HG02943 (cell line): ENCODE measurements around the gene ZNF556.

Experiments used
- ATAC-seq: cut with Tn5 transposase; IDR thresholded peaks from one replicate; pipeline ENCODE4 v1.9.1; 2021; ENCODE audit warnings: mild to moderate bottlenecking, low read depth, moderate library complexity; ENCODE audit not compliant: unreplicated experiment

Gene ZNF556

DNA sequence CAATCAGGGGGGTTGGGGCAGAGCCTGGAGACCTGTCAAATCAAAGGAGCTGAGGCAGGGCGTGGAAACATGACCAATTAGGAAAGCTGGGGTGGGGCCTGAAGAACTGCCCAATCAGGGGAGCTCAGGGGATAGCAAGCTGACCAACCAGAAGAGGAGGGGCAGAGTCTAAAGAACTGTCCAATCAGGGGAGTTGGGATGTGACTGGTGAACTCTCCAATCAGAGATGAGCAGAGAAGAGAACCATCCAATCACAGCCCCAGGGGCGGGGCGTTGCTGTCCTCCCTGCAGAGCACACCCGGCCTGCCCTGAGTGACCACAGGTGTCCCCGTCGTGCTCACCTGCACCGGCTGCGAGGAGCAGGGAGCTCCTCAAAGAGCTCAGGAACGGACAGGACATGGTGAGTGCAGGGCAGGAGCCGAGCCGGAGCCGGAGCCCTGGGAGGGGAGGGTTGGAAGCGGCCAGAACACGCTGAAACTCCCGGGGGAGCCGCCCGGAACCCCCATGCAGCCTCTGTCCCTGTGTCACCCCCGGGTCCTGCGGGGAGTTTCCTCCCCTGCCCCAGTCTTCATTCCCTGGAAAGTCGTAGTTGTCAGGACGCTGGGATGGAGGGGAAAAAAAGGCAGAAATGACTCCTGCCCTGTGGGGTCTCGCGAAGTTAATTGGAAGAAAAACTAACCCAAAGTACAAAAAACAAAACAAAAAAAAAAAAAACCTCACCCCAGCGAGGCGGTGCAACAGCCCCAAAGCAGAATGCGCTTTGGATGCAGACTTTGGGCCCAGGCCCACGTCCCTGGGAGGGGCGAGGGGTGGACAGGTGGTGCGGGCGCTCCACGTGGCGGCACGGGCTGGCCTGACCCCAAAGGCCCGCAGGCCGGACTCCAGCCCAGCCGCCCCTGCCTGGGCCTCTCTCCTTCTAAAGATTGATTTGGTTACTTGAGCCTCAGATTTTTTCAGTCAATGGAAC lies at the start of gene ZNF556:
ZNF556 (plus strand) TSS at position 311 of the 967 bp plus-strand sequence; CDS start at position 398, 87 bp downstream.
- no peak for ATAC-seq

DNA sequence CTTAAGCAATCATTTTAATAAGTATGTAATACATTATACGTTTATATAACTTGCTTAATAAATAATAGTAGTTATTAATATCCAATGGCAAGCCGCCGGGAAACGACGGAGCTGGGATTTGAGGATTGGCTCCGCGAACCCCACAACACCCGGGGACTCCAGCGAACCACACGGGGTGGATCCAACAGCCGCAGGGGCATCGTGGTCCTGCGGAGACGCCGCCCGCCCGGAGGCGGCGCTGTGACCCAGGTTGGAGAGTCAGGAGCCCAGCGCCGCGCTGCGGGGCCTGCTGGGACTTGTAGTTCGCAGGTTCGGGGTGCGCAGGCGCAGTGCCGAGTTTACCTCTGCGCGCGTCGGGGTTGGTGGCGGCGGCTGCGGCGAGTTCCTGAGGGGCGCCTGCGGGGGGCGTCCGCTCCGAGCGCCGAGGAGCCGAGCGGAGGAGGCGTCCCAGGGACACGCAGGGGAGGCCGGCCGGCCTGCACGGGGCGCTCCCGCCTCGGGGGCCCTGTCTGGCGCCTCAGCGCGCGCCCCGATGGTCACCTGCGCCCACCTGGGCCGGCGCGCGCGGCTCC lies 47.5 kb upstream of the ZNF556 start, which contains the start of gene ZNF554:
ZNF554 (plus strand) TSS at position 329 of the 572 bp plus-strand sequence; CDS start at position 533, 204 bp downstream.
- ATAC-seq: peak; percentile 85

DNA sequence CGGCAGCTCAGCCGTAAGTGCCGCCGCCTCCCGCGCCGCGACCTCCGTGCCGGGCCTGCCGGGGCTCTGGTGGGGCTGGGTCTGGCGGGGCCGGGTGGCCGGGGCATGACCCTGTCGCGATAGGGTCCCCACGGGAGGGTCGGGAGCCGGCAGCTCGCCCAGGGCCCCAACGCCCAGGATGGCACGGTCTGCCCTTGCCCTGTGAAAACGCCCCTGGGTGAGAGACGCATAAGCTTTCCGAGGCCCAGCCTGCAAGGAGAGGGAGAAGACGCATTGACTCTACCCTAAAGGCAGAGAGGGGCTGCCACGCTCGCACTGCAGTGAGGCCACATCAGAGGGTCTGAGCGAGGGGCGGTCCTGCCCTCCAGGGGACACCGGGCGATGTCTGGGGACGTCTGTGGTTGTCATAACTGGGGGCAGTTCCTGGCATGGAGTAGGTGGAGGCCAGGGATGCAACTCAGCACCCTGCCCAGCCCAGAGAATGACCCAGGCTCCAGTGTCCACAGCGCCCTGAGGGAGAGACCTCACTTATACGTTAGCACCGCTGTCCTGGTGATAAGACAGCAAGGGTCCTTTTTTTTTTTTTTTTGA lies 46.9 kb upstream of the ZNF556 start:
- ATAC-seq: peak; percentile 40

DNA sequence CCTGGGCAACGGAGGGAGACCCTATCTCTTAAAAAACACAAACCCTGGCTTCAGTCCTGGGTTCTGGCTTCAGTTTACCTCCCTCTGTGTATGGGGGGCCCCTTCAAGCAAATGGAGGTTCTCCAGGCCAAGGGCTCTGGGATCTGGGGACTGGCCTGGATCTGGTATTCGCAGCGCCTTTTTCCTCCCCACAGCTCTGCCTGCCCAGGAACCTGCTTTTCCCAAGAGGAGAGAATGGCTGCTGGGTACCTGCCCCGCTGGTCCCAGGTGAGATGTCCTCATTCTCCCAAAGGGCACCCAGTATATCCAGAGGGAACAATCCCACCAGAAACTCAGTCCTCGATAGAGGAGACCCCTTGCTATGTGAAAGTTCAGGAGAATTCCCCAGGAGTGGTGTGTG lies 44.3 kb upstream of the ZNF556 start:
- no peak for ATAC-seq

DNA sequence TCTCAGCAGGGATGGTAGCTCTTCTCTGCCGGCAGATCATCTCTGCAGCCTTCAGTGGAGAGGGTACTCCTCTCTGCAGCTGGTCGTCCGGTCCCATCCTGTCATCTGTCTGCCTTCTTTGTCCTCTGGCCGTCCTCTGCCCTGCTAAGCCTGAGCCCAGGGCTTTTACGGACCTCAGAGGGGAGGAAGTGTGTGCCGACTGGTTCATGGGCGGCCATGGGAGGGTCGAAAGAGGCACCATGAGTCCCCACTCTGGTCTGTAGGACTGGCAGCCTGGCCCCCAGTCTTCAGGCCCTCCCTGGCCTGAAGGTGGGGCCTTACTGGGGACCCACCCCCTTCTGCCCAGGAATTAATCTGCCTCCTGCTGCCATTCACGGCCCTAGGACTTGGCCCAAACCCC lies 43.5 kb upstream of the ZNF556 start:
- no peak for ATAC-seq

DNA sequence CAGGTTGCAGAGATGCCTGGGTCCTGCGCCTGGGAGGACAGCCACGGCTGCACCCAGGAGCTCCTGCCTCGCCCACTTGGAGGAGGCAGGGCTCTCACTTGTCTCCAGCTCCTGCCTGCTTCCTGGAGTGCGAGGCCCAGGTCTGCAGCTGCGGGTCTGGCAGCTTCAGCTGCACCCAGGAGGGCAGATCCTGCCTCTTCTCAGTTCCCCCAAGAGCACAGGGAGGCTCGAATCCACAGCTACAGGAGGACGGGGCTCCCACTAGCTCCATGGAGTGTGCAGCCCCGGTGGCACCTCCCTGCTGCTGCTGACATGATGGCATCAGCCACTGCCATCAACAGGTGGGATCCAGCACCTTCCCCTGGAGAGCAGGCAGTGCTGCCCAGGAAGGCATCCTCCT lies 43.0 kb upstream of the ZNF556 start:
- ATAC-seq: no peak

DNA sequence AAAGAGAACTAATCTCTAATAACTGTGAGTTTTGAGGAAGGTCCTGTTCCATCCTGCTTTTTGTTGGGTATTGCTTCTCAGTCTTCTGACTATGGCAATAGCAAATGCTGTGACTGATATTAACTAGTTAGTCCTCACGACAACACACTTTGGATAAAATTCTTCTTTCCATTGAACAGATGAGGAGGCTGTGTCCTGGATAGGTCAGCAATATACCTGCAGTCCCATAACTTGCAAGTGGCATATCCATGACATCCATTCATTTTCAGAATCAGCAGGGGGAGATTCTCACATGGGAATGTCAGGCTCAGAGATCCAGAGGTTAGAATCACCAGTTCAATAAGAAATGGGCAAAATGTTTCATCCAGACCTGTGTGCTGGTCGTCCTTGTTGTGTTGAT lies 40.1 kb upstream of the ZNF556 start:
- no peak for ATAC-seq

DNA sequence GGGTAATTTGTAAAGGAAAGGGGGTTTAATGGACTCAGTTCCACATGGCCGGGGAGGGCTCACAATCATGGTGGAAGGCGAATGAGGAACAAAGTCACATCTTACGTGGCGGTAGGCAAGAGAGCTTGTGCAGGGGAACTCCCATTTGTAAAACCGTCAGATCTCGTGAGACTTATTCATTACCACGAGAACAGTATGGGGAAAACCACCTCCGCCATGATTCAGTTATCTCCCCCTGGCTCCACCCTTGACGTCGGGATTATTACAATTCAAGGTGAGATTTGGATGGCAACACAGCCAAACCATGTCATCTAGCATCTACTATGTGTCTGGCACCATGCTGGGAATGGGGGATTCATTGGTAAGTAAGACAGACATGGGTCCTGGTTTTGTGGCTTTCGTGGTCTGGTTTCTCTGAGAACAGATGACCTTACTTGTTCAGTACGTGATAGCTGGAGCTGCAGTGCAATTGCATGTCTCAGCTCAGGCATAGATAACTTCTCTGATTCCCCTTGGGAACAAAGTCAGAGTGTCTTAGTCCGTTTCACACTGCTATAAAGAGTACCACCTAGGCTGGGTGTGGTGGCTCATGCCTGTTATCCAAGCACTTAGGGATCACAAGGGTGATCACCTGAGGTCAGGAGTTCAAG lies 39.2 kb upstream of the ZNF556 start:
- no peak for ATAC-seq

DNA sequence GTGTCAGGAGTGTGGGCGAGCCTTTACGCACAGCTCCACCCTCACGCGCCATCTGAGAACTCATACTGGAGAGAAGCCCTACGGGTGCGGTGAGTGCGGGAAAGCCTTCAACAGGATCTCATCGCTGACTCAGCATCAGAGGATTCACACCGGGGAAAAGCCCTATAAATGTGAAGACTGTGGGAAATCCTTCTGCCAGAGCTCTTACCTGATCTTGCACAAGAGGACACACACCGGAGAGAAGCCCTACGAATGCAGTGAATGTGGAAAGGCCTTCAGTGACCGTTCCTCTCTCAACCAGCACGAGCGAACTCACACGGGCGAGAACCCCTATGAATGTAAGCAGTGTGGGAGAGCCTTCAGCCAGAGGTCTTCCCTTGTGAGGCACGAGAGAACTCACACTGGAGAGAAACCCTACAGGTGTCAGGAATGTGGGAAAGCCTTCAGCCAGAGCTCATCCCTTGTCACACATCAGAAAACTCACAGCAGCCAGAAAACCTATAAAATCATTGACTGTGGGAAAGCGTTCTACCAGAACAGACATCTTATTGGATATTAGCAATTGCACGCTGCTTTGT lies 32.8 kb upstream of the ZNF556 start:
- ATAC-seq: no peak

DNA sequence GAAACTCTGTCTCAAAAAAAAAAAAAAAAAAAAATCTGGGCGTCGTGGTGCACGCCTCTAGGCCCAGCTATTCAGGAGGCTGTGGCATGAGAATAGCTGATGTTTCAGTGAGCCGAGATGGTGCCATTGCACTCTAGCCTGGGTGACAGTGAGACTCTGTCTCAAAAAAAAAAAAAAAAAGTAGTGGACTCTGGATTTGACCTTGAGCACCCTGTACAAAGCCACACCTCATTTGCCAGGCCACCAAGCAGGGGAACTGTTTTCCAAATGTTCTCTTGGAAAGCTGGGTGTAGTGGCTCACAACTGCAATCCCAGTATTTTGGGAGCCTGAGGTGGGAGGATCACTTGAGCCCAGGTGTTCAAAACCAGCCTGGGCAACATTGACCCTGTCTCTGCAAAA lies 29.7 kb upstream of the ZNF556 start:
- ATAC-seq: no peak

DNA sequence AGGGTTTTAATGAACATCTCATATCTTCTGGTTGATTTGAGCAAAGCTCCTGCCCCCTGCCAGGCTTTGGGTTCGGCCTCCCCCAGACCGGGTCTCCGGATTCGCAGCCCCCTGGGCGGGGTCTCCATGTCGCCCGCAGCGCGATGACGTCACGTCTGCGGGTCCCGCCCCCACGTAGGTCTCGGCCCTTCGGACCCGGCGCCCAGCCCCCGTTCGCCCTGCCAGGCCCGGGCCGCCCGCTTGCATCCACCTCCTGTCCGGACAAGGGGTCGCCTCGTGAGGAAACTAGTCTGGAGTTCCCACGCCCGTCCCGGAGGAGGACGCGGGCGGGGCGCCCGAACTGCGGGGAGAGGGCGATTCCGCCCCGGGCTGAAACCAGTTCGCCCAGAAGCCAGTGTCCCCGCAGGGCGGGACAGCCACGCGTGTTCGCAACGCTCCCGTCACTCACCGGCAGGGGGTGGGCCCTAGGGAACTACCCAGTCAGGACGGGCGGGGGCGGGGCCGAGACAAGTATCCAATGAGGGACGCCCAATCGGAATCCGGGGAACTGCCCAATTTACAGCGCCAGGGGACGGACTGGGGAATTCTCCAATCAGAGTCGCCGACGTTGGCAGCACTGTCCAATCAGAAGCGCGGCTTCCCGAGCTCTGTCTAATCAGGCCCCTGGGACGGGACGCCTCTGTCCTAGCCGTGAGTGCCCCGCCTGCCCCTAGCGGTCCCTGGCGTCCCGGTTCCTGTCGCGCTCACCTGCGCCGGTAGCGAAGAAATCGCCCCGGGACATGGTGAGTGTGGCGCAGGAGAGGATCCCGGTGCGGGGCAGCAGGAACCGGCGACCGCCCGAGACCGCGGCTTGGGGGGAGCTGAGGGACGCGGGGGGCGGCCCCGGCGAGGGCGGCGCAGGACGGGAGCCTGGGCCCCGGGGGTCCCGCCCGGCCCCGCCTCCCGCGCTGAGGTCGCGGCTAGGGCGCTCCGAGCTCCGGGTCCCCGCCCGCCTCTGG lies 26.0 kb upstream of the ZNF556 start, which contains the start of gene ZNF555:
ZNF555 (plus strand) TSS at position 682 of the 998 bp plus-strand sequence; CDS start at position 780, 98 bp downstream.
- ATAC-seq: peak; percentile 96

DNA sequence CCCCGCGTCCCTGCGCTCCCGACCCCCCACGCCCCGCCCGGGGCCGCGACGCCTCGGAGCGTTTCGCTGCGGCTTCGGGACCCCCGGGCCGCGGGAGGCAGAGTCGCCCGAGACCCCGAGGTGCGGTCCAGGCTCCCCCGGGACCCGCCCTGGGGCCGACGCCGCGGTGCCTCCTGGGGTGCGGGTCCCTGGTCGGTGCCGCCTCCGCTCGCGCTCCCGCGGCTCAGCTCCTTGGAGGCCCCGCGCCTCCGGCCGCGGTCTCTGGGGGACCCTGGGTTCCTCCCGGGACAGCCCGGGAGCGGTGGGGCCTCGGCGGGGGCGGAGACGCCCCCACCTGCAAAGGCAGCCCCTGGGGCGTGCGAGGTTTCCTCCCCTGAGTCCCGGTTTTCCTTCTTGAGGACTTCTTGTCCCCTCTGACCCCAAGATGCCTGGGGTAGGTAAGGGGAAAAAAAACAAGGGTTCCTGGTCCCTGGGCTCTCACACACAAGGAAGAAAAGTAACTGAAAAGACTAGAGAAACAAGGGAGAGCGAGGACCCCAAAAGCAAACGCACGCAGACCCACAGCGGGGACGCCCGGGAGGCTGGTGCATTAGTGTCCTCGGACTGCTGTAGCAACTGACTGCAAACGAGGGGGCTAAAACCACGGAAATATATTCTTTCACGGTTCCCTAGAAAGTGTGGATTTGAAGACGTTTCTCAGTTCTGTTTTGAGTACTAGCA lies 25.1 kb upstream of the ZNF556 start:
- no peak for ATAC-seq

DNA sequence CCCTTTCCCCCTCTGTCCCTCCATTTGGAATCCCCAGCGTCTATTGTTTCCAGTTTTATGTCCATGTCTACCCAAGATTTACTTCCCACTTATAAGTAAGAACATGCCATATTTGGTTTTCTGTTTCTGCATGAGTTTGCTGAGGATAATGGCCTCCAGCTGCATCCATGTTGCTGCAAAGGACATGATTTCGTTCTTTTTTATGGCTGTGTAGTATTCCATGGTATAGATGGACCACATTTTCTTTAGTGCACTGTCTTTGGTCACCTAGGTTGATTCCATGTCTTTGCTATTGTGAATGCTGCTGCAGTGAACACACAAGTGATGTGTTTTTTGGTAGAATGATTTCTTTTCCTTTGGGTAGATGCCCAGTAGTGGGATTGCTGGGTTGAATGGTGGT lies 22.0 kb upstream of the ZNF556 start:
- no peak for ATAC-seq

DNA sequence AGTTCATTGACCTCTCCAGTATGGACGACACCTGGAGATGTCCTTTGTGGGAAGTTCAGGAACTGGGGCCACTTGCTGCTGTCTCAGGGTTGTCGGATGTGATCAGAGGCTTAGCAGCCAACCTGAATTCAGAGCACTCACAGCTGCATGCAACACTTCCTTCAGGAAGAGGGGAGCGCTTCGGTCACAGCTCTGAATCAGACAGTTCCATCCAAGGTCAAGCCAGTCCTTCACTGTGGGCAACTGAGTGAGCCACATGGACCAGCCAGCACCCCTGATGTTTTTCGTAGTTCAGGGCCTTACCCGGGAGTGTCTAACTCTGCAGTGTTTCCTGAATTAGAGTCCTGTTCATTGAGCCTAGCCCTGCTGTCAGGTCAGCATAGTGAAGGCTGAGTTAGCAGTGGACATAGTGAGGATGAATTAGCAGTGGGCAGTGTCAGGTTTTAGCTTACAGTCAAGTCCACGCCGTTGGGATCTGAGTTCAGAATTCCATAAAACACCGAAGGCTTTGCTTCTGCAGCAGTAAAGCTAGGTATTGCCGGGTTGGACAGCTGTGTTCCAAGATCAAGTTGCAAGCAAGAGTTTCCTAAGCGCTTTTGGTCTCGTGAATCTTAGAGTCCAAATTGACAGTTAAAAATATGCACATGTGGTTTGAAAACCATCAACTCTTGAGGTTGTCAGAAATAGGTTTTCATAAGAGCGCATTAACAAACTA lies 20.8 kb upstream of the ZNF556 start:
- ATAC-seq: no peak

DNA sequence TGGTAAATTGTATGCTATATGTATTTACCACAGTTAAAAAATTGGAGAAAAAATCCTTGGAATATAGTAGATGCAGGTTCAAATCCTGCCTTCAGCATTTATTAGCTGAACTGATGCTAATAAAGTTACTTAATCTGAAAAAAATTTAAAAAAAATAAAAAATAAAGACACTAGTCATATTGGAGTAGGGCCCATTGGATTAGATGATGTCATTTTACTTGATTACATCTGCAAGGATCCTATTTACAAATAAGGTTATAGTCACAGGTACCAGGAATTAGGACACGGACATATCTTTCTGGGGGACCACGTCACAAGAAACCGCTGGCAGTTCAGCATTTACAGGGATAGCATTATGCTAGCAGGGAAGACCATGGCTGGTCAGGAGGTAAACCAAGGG lies 19.6 kb upstream of the ZNF556 start:
- ATAC-seq: no peak

DNA sequence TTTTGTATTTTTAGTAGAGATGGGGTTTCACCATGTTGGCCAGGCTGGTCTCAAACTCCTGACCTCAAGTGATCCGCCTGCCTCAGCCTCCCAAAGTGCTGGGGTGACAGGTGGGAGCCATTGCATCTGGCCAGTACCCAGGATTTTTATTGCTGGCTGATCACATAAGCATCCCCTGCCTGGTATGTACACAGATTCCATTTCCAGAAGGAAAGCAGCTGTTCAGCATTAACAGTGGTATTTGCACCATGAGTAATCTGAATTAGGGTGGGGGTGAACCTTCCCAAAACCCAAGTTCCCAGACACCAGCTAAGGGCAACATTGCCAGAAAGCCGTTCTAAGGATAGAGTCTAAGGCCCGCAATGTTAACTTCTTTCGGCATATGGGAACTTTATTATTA lies 18.5 kb upstream of the ZNF556 start:
- ATAC-seq: no peak

DNA sequence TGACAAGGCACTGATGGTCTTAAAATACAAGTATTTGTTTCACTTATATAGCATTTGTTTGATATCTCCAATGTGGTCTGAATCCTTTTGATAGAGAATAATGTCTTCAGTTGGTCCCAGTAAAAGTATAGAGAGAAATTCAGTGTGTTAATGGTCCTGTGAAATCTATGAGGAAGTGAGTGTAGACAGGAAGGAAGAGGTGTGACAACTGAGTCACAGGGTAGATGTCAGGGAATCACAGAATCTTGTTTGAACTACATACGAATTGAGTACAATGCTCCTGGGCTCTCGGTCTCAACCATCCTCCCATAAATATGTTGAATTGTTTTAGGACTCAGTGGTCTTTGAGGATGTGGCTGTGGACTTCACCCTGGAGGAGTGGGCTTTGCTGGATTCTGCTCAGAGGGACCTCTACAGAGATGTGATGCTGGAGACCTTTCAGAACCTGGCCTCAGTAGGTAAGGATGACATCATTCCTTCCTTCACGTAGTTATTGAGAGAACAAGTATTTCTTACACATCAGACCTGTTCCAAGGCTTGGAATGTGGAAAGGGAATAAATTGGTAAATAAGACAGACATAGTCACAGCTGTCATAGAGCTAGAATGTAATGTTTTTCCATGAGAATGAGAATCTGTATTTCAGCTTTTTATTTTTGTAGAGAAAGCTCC lies 16.7 kb upstream of the ZNF556 start:
- no peak for ATAC-seq
